Thymus (tissue), 11 donors: ENCODE data around the gene MAZ. TPM values are rescaled to one million over a fixed set of nuclear protein-coding genes. Genes with fewer than 3 reads are reported as not detected.

Experiments
- DNase-seq, 9 donors: peaks; one replicate each; pipeline ENCODE4 v3.0.0-alpha.2; 2013; ENCODE audit warnings: low spot score in 9 of 9, low read depth in 6 of 9, missing footprints in 1 of 9
- H3K27ac ChIP-seq, 2 donors: one replicate each; pipeline ENCODE4 v1.5.1; 2013; ENCODE audit warnings: control low read depth in 1 of 2, low read depth in 1 of 2, low read length in 1 of 2, mild to moderate bottlenecking in 1 of 2, moderate library complexity in 1 of 2
- H3K27me3 ChIP-seq, 2 donors: one replicate each; pipeline ENCODE4 v1.5.1; 2013; ENCODE audit warnings: low read length in 1 of 2; ENCODE audit not compliant: control insufficient read depth in 2 of 2, insufficient read depth in 1 of 2
- H3K36me3 ChIP-seq, 2 donors: one replicate each; pipeline ENCODE4 v1.5.1; 2013; ENCODE audit warnings: low read length in 1 of 2, mild to moderate bottlenecking in 1 of 2, moderate library complexity in 1 of 2; ENCODE audit not compliant: control insufficient read depth in 2 of 2, insufficient read depth in 2 of 2
- H3K4me1 ChIP-seq, 2 donors: one replicate each; pipeline ENCODE4 v1.5.1; 2013; ENCODE audit warnings: low read length in 2 of 2; ENCODE audit not compliant: control insufficient read depth in 2 of 2, insufficient read depth in 2 of 2
- H3K4me3 ChIP-seq, 2 donors: one replicate each; pipeline ENCODE4 v1.5.1; 2013; ENCODE audit warnings: low read length in 2 of 2, control low read depth in 1 of 2, mild to moderate bottlenecking in 1 of 2
- H3K9me3 ChIP-seq, 2 donors: one replicate each; pipeline ENCODE4 v1.5.1; 2013; ENCODE audit warnings: low read length in 1 of 2, mild to moderate bottlenecking in 1 of 2; ENCODE audit not compliant: control insufficient read depth in 2 of 2, insufficient read depth in 1 of 2
- WGBS: extraction: QIAGEN DNeasy Blood & Tissue Kit; methylation state at CpG from one replicate; pipeline ENCODE4 v1.1.7; 2013; 5-methylcytosine and 5-hydroxymethylcytosine counted together
- polyA plus RNA-seq: library from polyadenylated mRNA; stranded (reverse); fragments of 200-250 nt; gene quantifications from one replicate; pipeline ENCODE4 v1.2.3, GENCODE V29; 2013
- total RNA-seq: library from RNA; stranded (reverse); fragments of 120-200 nt; gene quantifications from one replicate; pipeline ENCODE4 v1.2.4, GENCODE V29; 2013
- donor health status: healthy.

The MAZ gene
- total and polyA plus RNA-seq, 2 donors: 178 to 192 TPM

DNA sequence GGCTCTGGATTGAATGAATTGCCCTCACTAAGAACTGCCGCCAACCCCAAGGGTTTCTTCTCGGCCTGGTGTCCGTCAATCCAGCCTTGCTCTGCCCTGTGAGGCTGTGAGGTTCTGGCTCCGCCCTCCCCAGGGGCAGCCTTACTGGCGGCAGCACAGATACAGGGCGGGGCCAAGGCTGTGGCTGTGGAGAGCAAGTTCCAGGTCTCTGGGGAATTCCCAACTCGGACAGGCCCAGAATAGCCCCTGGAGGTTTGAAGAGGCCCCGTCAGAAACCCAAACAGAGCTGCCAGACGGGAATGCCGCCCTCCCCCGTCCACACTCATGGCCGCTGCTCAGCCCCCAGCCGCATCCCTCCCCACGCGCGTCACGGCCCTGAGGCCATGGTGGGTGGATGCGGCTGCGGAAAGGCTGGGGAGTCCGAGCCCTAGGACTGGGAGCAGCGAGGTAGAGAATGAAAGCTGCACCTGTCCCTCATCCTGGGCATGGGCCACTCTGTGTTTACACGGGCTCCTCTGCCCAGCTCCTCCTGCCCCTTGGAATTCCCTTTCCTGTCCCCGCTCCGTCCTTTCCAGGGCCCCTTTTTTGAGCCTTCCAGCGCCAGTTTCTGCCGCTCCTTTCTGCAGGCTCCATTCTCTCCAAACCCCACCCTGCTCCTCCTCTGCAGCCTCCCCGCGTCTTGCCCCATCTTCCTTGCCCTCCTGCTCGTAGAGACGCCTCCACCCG is 5.0 kb downstream of the MAZ start:
- WGBS: 6% methylated on average over 31 of the region's 31 CpGs
- Histone ChIP-seq H3K4me3 (peak overlapping the region; percentile 37 to 38), H3K4me1 (peaks cover 37 to 81% of the 10 kb centered on the region in 2 donors), H3K36me3 (peaks cover 25 to 38% of the 10 kb centered on the region in 2 donors), H3K27me3 (peaks cover 8 to 47% of the 10 kb centered on the region in 2 donors), H3K9me3 (peaks cover 0 to 9% of the 10 kb centered on the region in 2 donors), H3K27ac (peak overlapping the region; percentile 39 to 61)
- DNase-seq: peak in 3 of 9 donors; percentile 57 to 76 (median 60)

DNA sequence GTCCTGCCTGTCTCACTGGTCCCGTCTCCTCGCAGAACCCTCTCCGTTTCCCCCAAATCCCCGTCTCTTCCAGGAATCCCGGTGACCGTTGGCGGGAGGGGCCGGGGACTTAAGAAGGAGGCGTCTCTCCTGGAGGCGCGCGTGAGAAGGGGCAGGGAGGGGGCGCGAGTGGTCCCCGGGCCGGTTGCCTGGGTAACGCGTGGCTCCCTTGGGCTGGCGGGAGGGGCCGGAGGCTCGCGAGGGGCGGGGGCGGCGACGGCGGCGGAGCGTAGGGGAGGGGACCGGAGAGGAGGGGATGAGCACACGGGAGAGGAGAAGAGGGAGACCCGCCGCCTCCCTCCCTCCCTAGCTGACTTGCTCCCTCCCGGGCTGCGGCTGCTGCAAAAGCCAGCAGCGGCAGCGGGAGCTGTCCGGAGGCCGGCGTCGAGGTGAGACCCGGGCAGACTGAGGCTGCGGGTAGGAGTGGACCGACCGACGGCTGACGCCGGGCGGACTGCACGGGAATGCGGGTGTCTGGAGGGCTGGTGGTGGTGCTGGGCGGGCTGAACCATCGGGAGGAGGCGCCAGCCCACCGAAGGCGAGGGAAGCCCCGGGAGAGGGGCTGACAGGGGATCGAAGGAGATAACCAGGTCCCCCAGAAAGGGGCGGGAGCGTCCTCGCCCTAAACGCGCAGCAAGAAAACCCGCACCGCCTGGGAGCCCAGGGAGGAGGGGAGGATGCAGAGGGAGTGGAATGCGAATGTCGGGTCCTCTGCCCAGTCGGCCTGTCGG is 5.8 kb downstream of the MAZ start, which contains the start of gene PRRT2:
Gene PRRT2, plus strand, starts transcription at position 298 of the 770 bp plus-strand sequence. CDS start 862 bp downstream, outside the sequence.
- peak in 3 of 9 donors; percentile 33 to 61 (median 51) for DNase-seq
- WGBS: 7% methylated on average over 69 of the region's 69 CpGs
- H3K27ac ChIP-seq: peak within 1 kb of the TSS; percentile 39 to 61
- H3K27me3 ChIP-seq: peaks cover 8 to 47% of the 10 kb centered on the region in 2 donors
- H3K4me1 ChIP-seq: peaks cover 38 to 83% of the 10 kb centered on the region in 2 donors
- H3K9me3 ChIP-seq: peaks cover 0 to 11% of the 10 kb centered on the region in 2 donors
- H3K4me3 ChIP-seq: peak within 1 kb of the TSS; percentile 37 to 40
- peaks cover 25 to 38% of the 10 kb centered on the region in 2 donors for H3K36me3 ChIP-seq

GRCh38 chr16:29812754-29813643 is 6.7 kb downstream of the MAZ start:
- peaks cover 0 to 11% of the 10 kb centered on the region in 2 donors for H3K9me3 ChIP-seq
- H3K4me3 ChIP-seq: peak overlapping the region in 1 of 2 donors; percentile 40
- H3K36me3 ChIP-seq: peaks cover 25 to 34% of the 10 kb centered on the region in 2 donors
- peaks cover 8 to 47% of the 10 kb centered on the region in 2 donors for H3K27me3 ChIP-seq
- DNase-seq: no peak
- 91% methylated on average over 9 of the region's 9 CpGs for WGBS
- H3K4me1 ChIP-seq: peaks cover 47 to 88% of the 10 kb centered on the region in 2 donors
- H3K27ac ChIP-seq: no peak overlapping the region

DNA sequence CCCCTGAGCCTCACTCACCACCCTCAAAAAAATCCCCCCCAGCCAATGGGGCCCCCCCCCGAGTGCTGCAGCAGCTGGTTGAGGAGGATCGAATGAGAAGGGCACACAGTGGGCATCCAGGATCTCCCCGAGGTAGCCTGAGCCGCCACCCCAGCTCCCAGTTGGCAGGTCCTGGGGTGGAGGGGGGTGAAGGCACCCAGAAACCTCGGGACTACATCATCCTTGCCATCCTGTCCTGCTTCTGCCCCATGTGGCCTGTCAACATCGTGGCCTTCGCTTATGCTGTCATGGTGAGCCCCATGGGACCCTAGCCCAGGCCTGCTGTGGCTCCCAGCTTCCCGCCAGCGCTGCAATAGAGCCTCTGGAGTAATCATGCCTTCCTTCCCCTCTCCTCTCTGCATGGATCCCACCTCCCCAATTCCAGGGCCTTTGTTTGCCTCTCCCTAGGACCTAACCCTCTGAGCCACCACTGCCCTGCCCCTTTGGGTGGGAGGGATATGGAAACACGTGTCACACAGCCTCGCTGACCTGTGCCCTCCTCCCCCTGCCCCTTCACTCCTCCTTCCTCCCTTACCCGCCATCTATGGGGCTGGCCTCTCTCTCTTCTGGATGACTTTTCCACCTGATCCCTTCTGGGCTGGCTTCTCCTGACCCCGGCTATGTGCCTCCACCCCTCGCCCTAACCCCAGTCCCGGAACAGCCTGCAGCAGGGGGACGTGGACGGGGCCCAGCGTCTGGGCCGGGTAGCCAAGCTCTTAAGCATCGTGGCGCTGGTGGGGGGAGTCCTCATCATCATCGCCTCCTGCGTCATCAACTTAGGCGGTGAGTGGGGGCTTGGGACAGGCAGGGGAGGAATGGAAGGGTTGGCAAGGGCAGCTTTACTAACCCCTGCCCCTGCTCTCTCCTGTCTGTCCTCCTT is 7.6 kb downstream of the MAZ start:
- Histone ChIP-seq H3K4me1 (peaks cover 44 to 88% of the 10 kb centered on the region in 2 donors), H3K27ac (no peak overlapping the region), H3K36me3 (peaks cover 22 to 34% of the 10 kb centered on the region in 2 donors), H3K4me3 (no peak overlapping the region), H3K9me3 (peaks cover 0 to 11% of the 10 kb centered on the region in 2 donors), H3K27me3 (peaks cover 8 to 47% of the 10 kb centered on the region in 2 donors)
- DNase-seq: no peak
- 93% methylated on average over 24 of the region's 24 CpGs for WGBS

GRCh38 chr16:29814592-29814991 is 8.3 kb downstream of the MAZ start:
- Histone ChIP-seq H3K27ac (peak overlapping the region in 1 of 2 donors; percentile 96), H3K4me3 (no peak overlapping the region), H3K27me3 (peaks cover 8 to 47% of the 10 kb centered on the region in 2 donors), H3K9me3 (peaks cover 0 to 11% of the 10 kb centered on the region in 2 donors), H3K36me3 (peaks cover 20 to 33% of the 10 kb centered on the region in 2 donors), H3K4me1 (peaks cover 44 to 88% of the 10 kb centered on the region in 2 donors)
- DNase-seq: no peak
- 95% methylated on average over 5 of the region's 5 CpGs for WGBS

- 10% methylated on average over 39 of the region's 39 CpGs for WGBS
- Histone ChIP-seq H3K9me3 (peaks cover 0 to 11% of the 10 kb centered on the region in 2 donors), H3K36me3 (peaks cover 16 to 31% of the 10 kb centered on the region in 2 donors), H3K4me3 (peak overlapping the region; percentile 72 to 80), H3K27me3 (peaks cover 8 to 45% of the 10 kb centered on the region in 2 donors), H3K27ac (peak overlapping the region; percentile 39 to 96), H3K4me1 (peaks cover 44 to 88% of the 10 kb centered on the region in 2 donors)
- no peak for DNase-seq
These were observed 8.8 kb downstream of the MAZ start for GRCh38 chr16:29815032-29815721.

DNA sequence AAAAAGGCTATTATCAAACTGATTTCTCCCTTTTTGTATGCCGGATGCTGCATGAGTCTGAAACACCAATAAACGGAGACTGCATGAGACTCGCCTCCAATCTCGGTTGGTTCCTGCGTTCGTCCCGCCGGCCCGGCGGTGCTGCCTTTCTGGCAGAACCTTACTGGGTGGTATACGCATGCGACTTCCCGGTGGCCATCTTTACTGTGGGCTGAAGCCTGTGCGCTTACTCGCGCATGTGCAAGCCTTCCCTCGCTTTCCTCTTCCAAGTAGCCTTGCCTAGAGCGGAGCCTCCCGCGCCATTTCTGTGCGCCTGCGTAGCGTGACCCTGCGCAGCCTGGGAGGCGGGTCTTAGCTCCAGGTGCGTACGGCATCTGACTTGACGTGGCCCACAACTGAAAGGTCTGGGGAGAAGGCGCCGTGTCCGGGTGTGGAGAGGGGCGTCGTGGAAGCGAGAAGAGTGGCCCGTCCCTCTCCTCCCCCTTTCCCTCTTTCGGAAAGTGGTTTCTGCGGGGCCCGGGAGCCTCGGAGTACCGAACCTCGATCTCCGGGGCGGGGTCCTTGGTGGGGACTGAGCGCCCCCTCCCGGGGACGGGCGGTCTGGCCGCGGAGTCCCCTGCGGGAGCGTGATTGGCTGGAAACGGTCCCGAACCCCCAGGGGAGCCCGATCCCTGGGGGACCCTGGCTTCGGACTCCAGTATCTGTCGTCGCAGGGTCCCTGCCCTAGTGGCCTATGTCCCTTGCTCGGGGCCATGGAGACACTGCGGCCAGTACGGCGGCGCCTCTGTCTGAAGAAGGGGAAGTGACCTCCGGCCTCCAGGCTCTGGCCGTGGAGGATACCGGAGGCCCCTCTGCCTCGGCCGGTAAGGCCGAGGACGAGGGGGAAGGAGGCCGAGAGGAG is 9.7 kb downstream of the MAZ start, which contains the start of gene PAGR1:
Gene PAGR1, plus strand, starts transcription at position 360 of the 901 bp plus-strand sequence. Its CDS starts 374 bp downstream, at position 734.
- peaks cover 8 to 37% of the 10 kb centered on the region in 2 donors for H3K27me3 ChIP-seq
- H3K36me3 ChIP-seq: peaks cover 12 to 23% of the 10 kb centered on the region in 2 donors
- peaks cover 44 to 88% of the 10 kb centered on the region in 2 donors for H3K4me1 ChIP-seq
- peak within 1 kb of the TSS; percentile 72 to 80 for H3K4me3 ChIP-seq
- H3K27ac ChIP-seq: peak within 1 kb of the TSS; percentile 90 to 96
- peaks cover 0 to 11% of the 10 kb centered on the region in 2 donors for H3K9me3 ChIP-seq
- peak; percentile 98 to 100 (median 100) for DNase-seq
- under 1% methylated on average over 70 of the region's 70 CpGs for WGBS
